ENCODE data around the gene CIB2.

The CIB2 gene

GRCh38 chr15:78149805-78150751 is 18.8 kb upstream of the CIB2 start:
- TF ChIP-seq CTCF (IDR thresholded peaks at IDR 0.05; ENCODE audit: low read depth, low read length, missing control alignments): no peak
- DNase-seq (ENCODE audit: extremely low read depth, low read depth): no peak
- peak overlapping the region; percentile 65 for H3K4me3 ChIP-seq (replicated peaks; ENCODE audit: low read depth, low read length)

- DNase-seq (ENCODE audit: extremely low read depth, low read depth): peak; percentile 75
- TF ChIP-seq CTCF (IDR thresholded peaks at IDR 0.05; ENCODE audit: low read depth, low read length, missing control alignments): no peak
- peak within 1 kb of the TSS; percentile 65 for H3K4me3 ChIP-seq (replicated peaks; ENCODE audit: low read depth, low read length)
Measured at GRCh38 chr15:78149068-78149804, 18.0 kb upstream of the CIB2 start, which contains the start of gene IDH3A. IDH3A (plus strand) TSS chr15:78149362; CDS start chr15:78149404, 42 bp downstream.

DNA sequence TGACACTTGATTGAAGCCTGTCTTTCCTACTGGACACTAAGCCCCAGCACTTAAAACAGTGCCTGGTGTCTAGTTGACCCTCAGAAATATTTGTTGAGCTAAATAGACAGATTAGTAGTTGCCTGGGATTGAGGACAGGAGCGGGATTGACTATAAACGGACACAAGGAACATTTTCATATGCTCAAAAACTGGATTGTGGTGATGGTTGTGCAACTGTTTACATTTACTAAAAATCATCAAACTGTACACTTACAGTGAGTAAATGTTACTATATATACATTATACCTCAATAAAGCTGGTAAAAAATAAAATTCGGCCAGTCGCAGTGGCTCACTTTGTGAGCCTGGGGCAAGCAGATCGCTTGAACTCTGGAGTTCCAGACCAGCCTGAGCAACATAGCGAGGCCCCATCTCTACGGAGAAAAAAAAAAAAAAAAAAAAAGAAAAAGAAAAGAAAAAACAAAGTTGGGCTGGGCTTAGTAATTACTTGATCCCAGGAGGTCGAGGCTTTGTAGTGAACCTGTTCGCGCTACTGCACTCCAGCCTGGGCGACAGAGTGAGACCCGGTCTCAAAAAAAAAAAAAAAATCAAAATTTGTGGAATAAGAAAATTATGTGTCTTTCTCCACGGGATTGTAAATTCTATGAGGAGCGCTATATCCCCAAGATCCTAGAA is 17.3 kb upstream of the CIB2 start:
- H3K4me3 ChIP-seq (replicated peaks; ENCODE audit: low read depth, low read length): peak overlapping the region; percentile 65
- DNase-seq (ENCODE audit: extremely low read depth, low read depth): no peak
- no peak for TF ChIP-seq CTCF (IDR thresholded peaks at IDR 0.05; ENCODE audit: low read depth, low read length, missing control alignments)

GRCh38 chr15:78147566-78147965 is 16.3 kb upstream of the CIB2 start:
- H3K4me3 ChIP-seq (replicated peaks; ENCODE audit: low read depth, low read length): no peak overlapping the region
- no peak for DNase-seq (ENCODE audit: extremely low read depth, low read depth)
- TF ChIP-seq CTCF (IDR thresholded peaks at IDR 0.05; ENCODE audit: low read depth, low read length, missing control alignments): no peak

DNA sequence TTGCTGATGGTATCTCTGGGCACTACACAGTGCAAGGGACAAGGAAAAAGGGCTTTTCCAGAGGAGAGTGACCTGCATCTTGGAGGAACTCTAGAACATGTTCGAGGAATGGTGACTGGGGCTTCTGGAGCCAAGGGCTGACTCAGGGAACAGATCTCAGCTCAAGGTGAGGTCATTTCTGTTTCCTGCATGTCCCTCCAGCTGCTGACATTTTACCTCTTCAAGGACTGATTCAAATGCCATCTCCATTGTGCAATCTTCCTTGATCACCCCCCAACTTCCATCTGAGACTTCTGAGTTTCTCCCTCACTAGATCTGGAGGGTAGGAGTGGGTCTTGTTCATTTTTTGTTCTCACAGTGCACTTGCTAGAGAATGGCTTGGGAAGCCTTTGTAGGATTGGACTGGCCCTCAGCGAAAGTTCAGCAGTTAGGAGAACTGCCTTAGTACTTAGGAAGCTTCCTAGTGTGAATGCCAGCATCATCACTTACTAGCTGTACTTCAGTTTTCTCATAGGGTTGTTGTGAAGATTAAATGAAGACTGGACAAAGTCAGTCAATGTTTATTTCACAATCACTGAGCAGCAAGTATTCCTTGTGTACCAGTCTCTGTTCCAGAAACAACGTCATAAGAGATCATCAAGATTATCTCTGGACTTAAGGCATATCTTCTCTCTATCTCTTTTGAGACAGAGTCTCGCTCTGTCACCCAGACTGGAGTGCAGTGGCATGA is 15.3 kb upstream of the CIB2 start:
- TF ChIP-seq CTCF (IDR thresholded peaks at IDR 0.05; ENCODE audit: low read depth, low read length, missing control alignments): no peak
- DNase-seq (ENCODE audit: extremely low read depth, low read depth): no peak
- no peak overlapping the region for H3K4me3 ChIP-seq (replicated peaks; ENCODE audit: low read depth, low read length)

DNA sequence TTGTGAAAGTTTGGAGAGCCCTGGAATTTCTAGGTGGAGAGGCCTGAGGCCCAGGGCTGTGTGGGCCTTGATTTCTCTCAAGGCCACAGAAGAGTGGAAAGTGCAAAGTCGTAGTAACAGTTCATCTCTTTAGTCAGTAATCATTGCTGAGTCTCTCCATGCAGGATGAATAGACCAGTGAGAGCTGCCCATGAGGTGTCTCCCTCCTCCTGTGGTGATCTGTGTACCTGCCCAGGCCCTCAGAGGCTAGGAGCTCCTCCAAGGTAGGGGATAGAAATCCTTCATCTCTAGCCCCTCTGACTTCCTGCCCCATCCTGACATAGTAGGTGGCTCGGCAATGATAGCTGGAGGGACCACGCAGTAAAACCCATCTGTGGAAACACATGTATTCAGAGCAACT is 11.1 kb upstream of the CIB2 start:
- no peak for TF ChIP-seq CTCF (IDR thresholded peaks at IDR 0.05; ENCODE audit: low read depth, low read length, missing control alignments)

More for the DNA sequence above, 11.1 kb upstream of the CIB2 start:
- no peak overlapping the region for H3K4me3 ChIP-seq (replicated peaks; ENCODE audit: low read depth, low read length)
- no peak for DNase-seq (ENCODE audit: extremely low read depth, low read depth)
